ENCODE results near the gene PIK3R1. TPM values are rescaled to one million over a fixed set of nuclear protein-coding genes. Genes with fewer than 3 reads are reported as not detected.

PIK3R1 gene
- total RNA-seq, 4 donors from 2014 or later: 244 to 563 (median 329) TPM

- Histone ChIP-seq H3K4me3 (no peak overlapping the region), H3K27me3 (no peaks in the 10 kb centered on the region), H3K36me3 (peaks cover 19 to 54% (median 24%) of the 10 kb centered on the region in 4 donors), H3K27ac (replicated peaks in 1 of 4) (peak overlapping the region in 3 of 4 donors; percentile 54 to 68 (median 60)), H3K4me1 (peaks cover 69 to 100% (median 98%) of the 10 kb centered on the region in 4 donors), H3K9me3 (no peaks in the 10 kb centered on the region)
- TF ChIP-seq CTCF (IDR thresholded peaks at IDR 0.05) (no peak), POLR2A (IDR thresholded peaks at IDR 0.05; ENCODE audit: low read depth) (no peak), POLR2AphosphoS5 (IDR thresholded peaks at IDR 0.05) (no peak), EP300 (IDR thresholded peaks at IDR 0.05) (no peak)
- intact Hi-C loops (cut with DNase I): loop anchor here (10.0 kb wide), 1 partner anchor 1212 kb away; no protein-coding TSS in a partner anchor
- WGBS: 80% methylated on average over 8 of the region's 8 CpGs
- DNase-seq (ENCODE audit: extremely low spot score): no peak
Measured at GRCh38 chr5:68226546-68227073, 11.1 kb downstream of the PIK3R1 start.

GRCh38 chr5:68227532-68228160 is 12.1 kb downstream of the PIK3R1 start:
- Histone ChIP-seq H3K4me3 (no peak overlapping the region), H3K27ac (replicated peaks in 1 of 4) (no peak overlapping the region), H3K4me1 (peaks cover 73 to 100% (median 98%) of the 10 kb centered on the region in 4 donors), H3K36me3 (peaks cover 19 to 54% (median 24%) of the 10 kb centered on the region in 4 donors), H3K27me3 (no peaks in the 10 kb centered on the region), H3K9me3 (no peaks in the 10 kb centered on the region)
- DNase-seq (ENCODE audit: extremely low spot score): no peak
- WGBS: 86% methylated on average over 7 of the region's 7 CpGs
- intact Hi-C loops (cut with DNase I): loop anchor here (10.0 kb wide), 1 partner anchor 1213 kb away; no protein-coding TSS in a partner anchor
- TF ChIP-seq POLR2AphosphoS5 (IDR thresholded peaks at IDR 0.05) (peak in 1 of 2 donors; percentile 38), EP300 (IDR thresholded peaks at IDR 0.05) (no peak)

GRCh38 chr5:68229416-68229815 is 13.9 kb downstream of the PIK3R1 start:
- peaks cover 19 to 54% (median 24%) of the 10 kb centered on the region in 4 donors for H3K36me3 ChIP-seq
- peak overlapping the region in 3 of 4 donors; percentile 8 to 33 (median 11) for H3K27ac ChIP-seq (replicated peaks in 1 of 4)
- no peak for DNase-seq (ENCODE audit: extremely low spot score)
- no peaks in the 10 kb centered on the region for H3K9me3 ChIP-seq
- H3K4me3 ChIP-seq: peak overlapping the region; percentile 15 to 34 (median 26)
- intact Hi-C loops (cut with DNase I): loop anchor here (10.0 kb wide), 1 partner anchor 1215 kb away; no protein-coding TSS in a partner anchor
- no peaks in the 10 kb centered on the region for H3K27me3 ChIP-seq
- H3K4me1 ChIP-seq: peaks cover 80 to 100% (median 99%) of the 10 kb centered on the region in 4 donors
- TF ChIP-seq CTCF (IDR thresholded peaks at IDR 0.05): no peak
- WGBS: 44% methylated on average over 4 of the region's 4 CpGs

GRCh38 chr5:68230285-68230684 is 14.7 kb downstream of the PIK3R1 start:
- peak overlapping the region; percentile 5 to 34 (median 26) for H3K4me3 ChIP-seq
- TF ChIP-seq EP300 (IDR thresholded peaks at IDR 0.05) (no peak), POLR2AphosphoS5 (IDR thresholded peaks at IDR 0.05) (no peak), CTCF (IDR thresholded peaks at IDR 0.05) (no peak)
- H3K27ac ChIP-seq (replicated peaks in 1 of 4): peak overlapping the region in 2 of 4 donors; percentile 11 to 27
- peaks cover 79 to 100% (median 99%) of the 10 kb centered on the region in 4 donors for H3K4me1 ChIP-seq
- DNase-seq (ENCODE audit: extremely low spot score): no peak
- intact Hi-C loops (cut with DNase I): no loop called here
- peaks cover 19 to 54% (median 24%) of the 10 kb centered on the region in 4 donors for H3K36me3 ChIP-seq
- H3K27me3 ChIP-seq: no peaks in the 10 kb centered on the region
- WGBS: 80% methylated on average over 1 of the region's 1 CpG
- no peaks in the 10 kb centered on the region for H3K9me3 ChIP-seq

GRCh38 chr5:68231414-68232076 is 16.0 kb downstream of the PIK3R1 start:
- no peak for DNase-seq (ENCODE audit: extremely low spot score)
- intact Hi-C loops (cut with DNase I): no loop called here
- no peak for TF ChIP-seq CTCF (IDR thresholded peaks at IDR 0.05)
- peak in 1 of 2 donors; percentile 42 for TF ChIP-seq POLR2AphosphoS5 (IDR thresholded peaks at IDR 0.05)
- 81% methylated on average over 5 of the region's 5 CpGs for WGBS
- no peaks in the 10 kb centered on the region for H3K27me3 ChIP-seq
- no peak overlapping the region for H3K27ac ChIP-seq (replicated peaks in 1 of 4)
- H3K36me3 ChIP-seq: peaks cover 13 to 41% (median 18%) of the 10 kb centered on the region in 4 donors
- no peaks in the 10 kb centered on the region for H3K9me3 ChIP-seq
- H3K4me3 ChIP-seq: peak overlapping the region in 2 of 4 donors; percentile 3 to 34
- peaks cover 69 to 100% (median 98%) of the 10 kb centered on the region in 4 donors for H3K4me1 ChIP-seq
